KOPT-K1 (cell line): Measurements from ENCODE around the gene OR51A7.
"Not testable (repeated sequence)": the region's sequence is repeated elsewhere in the genome, so short reads cannot be mapped to it uniquely, and the experiment has no call there.

Experiments used
- H3K27ac ChIP-seq: fragments of 200-600 bp; sonication (generic); 2 replicates; pipeline ENCODE4 v1.5.1; 2016; ENCODE audit warnings: antibody characterized with exemption, mild to moderate bottlenecking, low read depth, low read length; ENCODE audit not compliant: poor library complexity, severe bottlenecking
- H3K36me3 ChIP-seq: fragments of 200-600 bp; sonication (generic); 2 replicates; pipeline ENCODE4 v1.5.1; 2017; ENCODE audit warnings: antibody characterized with exemption, mild to moderate bottlenecking, low read length, moderate library complexity; ENCODE audit not compliant: insufficient read depth
- H3K9me3 ChIP-seq: fragments of 200-600 bp; sonication (generic); 2 replicates; pipeline ENCODE4 v1.5.1; 2017; ENCODE audit warnings: antibody characterized with exemption, low read length, mild to moderate bottlenecking; ENCODE audit not compliant: insufficient read depth, poor library complexity, severe bottlenecking

Gene OR51A7

GRCh38 chr11:4921796-4922195, 18.2 kb downstream of the OR51A7 start:
- Histone ChIP-seq H3K27ac (no peak overlapping the region), H3K9me3 (no peaks in the 10 kb centered on the region), H3K36me3 (no peaks in the 10 kb centered on the region)

DNA sequence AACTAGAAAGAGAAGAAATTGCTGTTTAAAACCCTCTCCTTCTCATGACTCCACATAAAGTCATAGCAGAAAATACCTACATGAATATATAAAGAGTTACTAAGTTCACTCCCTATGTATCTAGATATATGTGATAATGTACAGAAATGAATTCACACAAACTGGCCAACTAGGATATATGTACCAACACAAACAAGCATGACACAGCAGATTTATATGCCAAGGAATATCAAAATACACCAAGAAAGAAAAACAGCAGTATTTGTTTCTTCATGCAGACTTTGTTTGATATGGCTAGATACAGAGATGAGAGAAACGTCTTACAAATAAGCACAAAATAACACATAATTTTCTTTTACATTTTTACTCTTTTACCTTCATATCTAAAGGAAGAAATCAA, 18.7 kb downstream of the OR51A7 start:
- no peaks in the 10 kb centered on the region for H3K36me3 ChIP-seq
- H3K9me3 ChIP-seq = no peaks in the 10 kb centered on the region
- no peak overlapping the region for H3K27ac ChIP-seq

DNA sequence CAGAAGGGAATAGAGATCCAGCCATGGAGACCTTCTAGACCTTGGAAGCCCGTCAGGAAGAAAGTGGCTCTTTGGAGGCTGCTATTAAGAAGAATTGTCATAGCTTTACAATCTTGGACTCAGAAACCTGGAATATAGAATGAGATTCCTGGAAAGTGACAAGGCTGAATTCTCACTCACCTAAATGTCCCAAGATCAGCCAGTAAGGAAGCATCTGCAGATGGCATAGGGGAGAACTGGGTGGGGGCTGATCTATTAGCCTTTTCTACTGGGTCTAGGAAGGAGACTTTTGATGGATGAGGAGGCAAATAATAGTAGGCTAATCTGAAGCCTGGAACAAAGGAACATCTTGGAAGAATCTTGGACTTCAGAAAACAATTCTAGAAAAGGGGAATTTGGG, 20.7 kb downstream of the OR51A7 start, which contains the start of gene OR51G1:
TSS of gene OR51G1 (minus strand) at position 101 of the 400 bp plus-strand sequence. CDS start at position 101, 0 bp downstream.
- no peak within 1 kb of the TSS for H3K27ac ChIP-seq
- H3K36me3 ChIP-seq = no peaks in the 10 kb centered on the region
- no peaks in the 10 kb centered on the region for H3K9me3 ChIP-seq

DNA sequence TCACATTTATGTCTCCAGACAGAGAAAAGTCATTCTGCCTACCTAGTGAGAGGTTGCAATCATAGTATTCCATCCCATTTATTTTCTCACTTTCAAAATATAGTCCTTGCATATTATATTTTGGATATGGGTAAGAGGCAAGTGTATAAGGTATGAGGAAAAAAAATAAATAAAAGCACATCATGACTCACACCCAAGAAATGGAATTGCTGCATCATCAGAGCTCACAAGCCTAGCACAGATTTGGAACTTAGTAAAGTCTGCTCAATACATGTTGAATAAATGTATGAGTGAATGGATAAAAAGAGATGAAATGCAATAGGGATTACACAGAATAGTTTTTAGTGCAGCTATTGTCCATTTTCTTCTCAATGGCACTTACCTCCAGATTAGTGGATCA, 23.0 kb downstream of the OR51A7 start:
- H3K9me3 ChIP-seq = no peaks in the 10 kb centered on the region

GRCh38 chr11:4932751-4933150, 29.2 kb downstream of the OR51A7 start:
- no peak overlapping the region for H3K27ac ChIP-seq
- H3K9me3 ChIP-seq = no peaks in the 10 kb centered on the region
- no peaks in the 10 kb centered on the region for H3K36me3 ChIP-seq

More for the DNA sequence above, 23.0 kb downstream of the OR51A7 start:
- H3K36me3 ChIP-seq = no peaks in the 10 kb centered on the region
- H3K27ac ChIP-seq = no peak overlapping the region

DNA sequence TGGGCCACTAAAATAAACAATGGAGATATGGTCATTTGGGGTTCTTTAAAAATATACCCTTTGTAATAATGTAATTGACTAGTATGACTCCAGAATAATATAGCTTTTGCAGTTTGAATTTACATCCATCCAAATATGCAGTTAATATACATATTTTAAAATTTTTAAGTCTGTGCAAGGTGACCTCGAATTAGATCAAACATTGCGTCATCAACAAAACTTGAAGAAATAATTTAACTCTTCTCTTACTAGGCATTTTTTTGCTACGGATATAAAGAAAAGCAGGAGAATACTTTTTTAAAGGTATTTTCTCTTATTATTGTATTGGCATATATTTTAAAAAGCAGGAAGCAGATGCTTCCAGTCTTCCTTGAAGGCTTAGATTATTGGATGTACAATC, 33.2 kb downstream of the OR51A7 start:
- H3K27ac ChIP-seq = no peak overlapping the region
- H3K9me3 ChIP-seq = no peaks in the 10 kb centered on the region
- H3K36me3 ChIP-seq = no peaks in the 10 kb centered on the region

- H3K9me3 ChIP-seq = no peaks in the 10 kb centered on the region
- no peak within 1 kb of the TSS for H3K27ac ChIP-seq
- no peaks in the 10 kb centered on the region for H3K36me3 ChIP-seq
These were observed 43.9 kb downstream of the OR51A7 start, which contains the start of gene OR51A4 for GRCh38 chr11:4947505-4947904. Gene OR51A4, minus strand, starts transcription at chr11:4947605. Its CDS starts 505 bp downstream, at chr11:4947100.

GRCh38 chr11:4955613-4956012, 52.0 kb downstream of the OR51A7 start, which contains the start of gene OR51A2:
Gene OR51A2, minus strand, starts transcription at chr11:4955713. Its CDS starts 0 bp downstream, at chr11:4955713.
- not testable (repeated sequence) for H3K27ac ChIP-seq, H3K9me3 ChIP-seq, H3K36me3 ChIP-seq

- Histone ChIP-seq H3K9me3 (no peaks in the 10 kb centered on the region), H3K27ac (no peak overlapping the region), H3K36me3 (no peaks in the 10 kb centered on the region)
These were observed 53.8 kb downstream of the OR51A7 start for GRCh38 chr11:4957396-4957795.
